CD4-positive, alpha-beta T cell (primary cell): ENCODE measurements around the gene LMO7. TPM values are rescaled to one million over a fixed set of nuclear protein-coding genes. Genes with fewer than 3 reads are reported as not detected.

Source experiments
- ATAC-seq: fragments of 200-7000 bp; cut with Tn5 transposase; one replicate; pipeline ENCODE4 v1.10.0; 2022; ENCODE audit warnings: mild to moderate bottlenecking; ENCODE audit not compliant: poor library complexity
- CTCF ChIA-PET: fragments of 350-600 bp; sonication (Branson Sonifier 250); formaldehyde crosslinking; loops from one replicate; lab custom pipeline; 2021; ENCODE audit warnings: antibody characterized with exemption, inconsistent platforms; lab: Charles Lee
- POLR2A ChIA-PET: fragments of 350-600 bp; sonication (Branson Sonifier 250); formaldehyde crosslinking; loops from one replicate; lab custom pipeline; 2021; ENCODE audit warnings: antibody characterized with exemption, inconsistent platforms; lab: Charles Lee
- DNase-seq, 14 experiments: peaks; one replicate each; pipeline ENCODE4 v3.0.0-alpha.2; 2013 to 2020; ENCODE audit warnings: mixed read lengths in 2 of 14
- H3K27ac ChIP-seq, 2 donors: one replicate each; pipeline versions ENCODE4 v1.5.1 to v1.7.0; 2013; ENCODE audit warnings: low read length in 2 of 2, low read depth in 1 of 2, mild to moderate bottlenecking in 1 of 2
- H3K27me3 ChIP-seq, 2 experiments: 1 replicate in 1 of 2; 2 replicates in 1 of 2; pipeline versions ENCODE4 v1.6.1 to v1.7.0; 2013; ENCODE audit warnings: low read length in 2 of 2, control low read depth in 1 of 2, mild to moderate bottlenecking in 1 of 2, moderate library complexity in 1 of 2; ENCODE audit not compliant: insufficient read depth in 2 of 2, control insufficient read depth in 1 of 2
- H3K36me3 ChIP-seq: one replicate; pipeline ENCODE4 v1.6.1; 2013; ENCODE audit warnings: low read length, control low read depth; ENCODE audit not compliant: insufficient read depth
- H3K4me1 ChIP-seq: one replicate; pipeline ENCODE4 v1.6.1; 2013; ENCODE audit warnings: low read length, control low read depth; ENCODE audit not compliant: insufficient read depth
- H3K4me3 ChIP-seq: one replicate; pipeline ENCODE4 v1.5.1; 2013; ENCODE audit warnings: mild to moderate bottlenecking, low read length, moderate library complexity
- H3K9me3 ChIP-seq, 2 experiments: 1 replicate in 1 of 2; 2 replicates in 1 of 2; pipeline versions ENCODE4 v1.6.1 to v1.7.0; 2013; ENCODE audit warnings: low read length in 2 of 2, mild to moderate bottlenecking in 2 of 2, control low read depth in 1 of 2, moderate library complexity in 1 of 2; ENCODE audit not compliant: control insufficient read depth in 1 of 2, insufficient read depth in 1 of 2
- H3K27ac Mint-ChIP-seq: one replicate; pipeline ENCODE4 v1.8.0; 2020; ENCODE audit warnings: mixed read lengths
- H3K27me3 Mint-ChIP-seq: one replicate; pipeline ENCODE4 v1.8.0; 2021; ENCODE audit warnings: mixed read lengths
- H3K36me3 Mint-ChIP-seq: one replicate; pipeline ENCODE4 v1.8.0; 2021; ENCODE audit warnings: low read depth, mixed read lengths
- H3K4me1 Mint-ChIP-seq: one replicate; pipeline ENCODE4 v1.8.0; 2021; ENCODE audit warnings: low read depth, mixed read lengths
- H3K4me3 Mint-ChIP-seq: one replicate; pipeline ENCODE4 v1.8.0; 2020; ENCODE audit warnings: mild to moderate bottlenecking, mixed read lengths
- H3K9me3 Mint-ChIP-seq: one replicate; pipeline ENCODE4 v1.8.0; 2020; ENCODE audit warnings: mixed read lengths
- CTCF ChIP-seq: fragments of 200-600 bp; IDR thresholded peaks from one replicate; pipeline ENCODE4 v1.8.0; 2022; ENCODE audit warnings: antibody characterized with exemption, mild to moderate bottlenecking
- intact Hi-C, 2 experiments: fragments of 100-400 bp; cut with DNase I in 1 of 2; cut with micrococcal nuclease in 1 of 2; formaldehyde crosslinking; loops; one replicate each; pipeline versions ENCODE4 v1.15.1 to v1.9.0; 2023 to 2025; cut with DNase I, micrococcal nuclease
- total RNA-seq, 174 experiments: library from RNA in 2 of 174; stranded (reverse) in 2 of 174; gene quantifications; one replicate each; pipeline ENCODE4 v1.2.3 and lab custom pipeline; 2021 to 2026

LMO7 gene
- total RNA-seq, 2 experiments from 2014 or later: 35.2 to 36.3 TPM

- Mint-ChIP-seq H3K27me3 (peaks cover 10% of the 10 kb centered on the region), H3K4me1 (peaks cover 12% of the 10 kb centered on the region), H3K36me3 (no peaks in the 10 kb centered on the region), H3K4me3 (no peak overlapping the region), H3K27ac (no peak overlapping the region), H3K9me3 (no peaks in the 10 kb centered on the region)
- DNase-seq (no peak), ATAC-seq (no peak)
- Histone ChIP-seq H3K27ac (no peak overlapping the region), H3K4me3 (no peak overlapping the region), H3K9me3 (no peaks in the 10 kb centered on the region), H3K4me1 (peaks cover 12% of the 10 kb centered on the region), H3K36me3 (no peaks in the 10 kb centered on the region), H3K27me3 (no peaks in the 10 kb centered on the region)
- intact Hi-C loops: no loop called here
- ChIA-PET CTCF (no interaction called here), POLR2A (no interaction called here)
- TF ChIP-seq CTCF: no peak
Measured at GRCh38 chr13:75641026-75641425, 4.9 kb downstream of the LMO7 start.

DNA sequence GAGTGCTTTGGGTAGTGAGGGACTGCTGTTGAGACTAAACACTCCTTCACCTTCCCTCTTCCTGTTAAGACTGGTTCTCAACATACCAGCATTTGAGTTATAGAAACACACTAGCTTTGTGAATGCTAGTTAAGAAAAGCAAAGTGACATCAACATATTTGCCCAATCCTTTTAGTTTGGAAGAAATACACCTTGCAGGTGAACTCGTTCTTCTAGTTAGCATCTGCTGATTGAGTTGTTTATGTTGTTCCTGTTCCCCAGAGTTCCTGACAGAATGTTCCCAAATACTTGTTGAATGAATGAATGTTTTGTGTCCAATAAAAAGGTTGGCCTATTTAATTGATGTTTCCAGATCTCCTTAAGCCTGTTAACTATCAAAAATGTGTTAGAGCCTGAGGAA, 7.1 kb downstream of the LMO7 start:
- intact Hi-C loops: no loop called here
- no peak for ATAC-seq
- peaks cover 1% of the 10 kb centered on the region for H3K27me3 Mint-ChIP-seq
- H3K4me3 Mint-ChIP-seq: no peak overlapping the region
- no peaks in the 10 kb centered on the region for H3K27me3 ChIP-seq
- POLR2A ChIA-PET: no interaction called here
- TF ChIP-seq CTCF: no peak
- no peak overlapping the region for H3K27ac ChIP-seq
- no peaks in the 10 kb centered on the region for H3K4me1 ChIP-seq
- DNase-seq: no peak
- CTCF ChIA-PET: no interaction called here
- no peaks in the 10 kb centered on the region for H3K36me3 Mint-ChIP-seq
- H3K9me3 Mint-ChIP-seq: no peaks in the 10 kb centered on the region
- no peak overlapping the region for H3K27ac Mint-ChIP-seq
- H3K9me3 ChIP-seq: no peaks in the 10 kb centered on the region
- no peak overlapping the region for H3K4me3 ChIP-seq
- H3K36me3 ChIP-seq: no peaks in the 10 kb centered on the region
- H3K4me1 Mint-ChIP-seq: peaks cover 1% of the 10 kb centered on the region

GRCh38 chr13:75643693-75644092, 7.6 kb downstream of the LMO7 start:
- TF ChIP-seq CTCF: no peak
- no peaks in the 10 kb centered on the region for H3K4me1 Mint-ChIP-seq
- intact Hi-C loops: no loop called here
- H3K4me1 ChIP-seq: no peaks in the 10 kb centered on the region
- H3K27ac Mint-ChIP-seq: no peak overlapping the region
- ChIA-PET POLR2A (no interaction called here), CTCF (no interaction called here)
- H3K36me3 ChIP-seq: no peaks in the 10 kb centered on the region
- no peak for DNase-seq
- no peak overlapping the region for H3K4me3 ChIP-seq
- no peaks in the 10 kb centered on the region for H3K27me3 ChIP-seq
- H3K27me3 Mint-ChIP-seq: no peaks in the 10 kb centered on the region
- no peaks in the 10 kb centered on the region for H3K9me3 ChIP-seq
- H3K27ac ChIP-seq: no peak overlapping the region
- no peaks in the 10 kb centered on the region for H3K36me3 Mint-ChIP-seq
- no peaks in the 10 kb centered on the region for H3K9me3 Mint-ChIP-seq
- no peak overlapping the region for H3K4me3 Mint-ChIP-seq
- ATAC-seq: no peak
